Smooth muscle cell (in vitro differentiated cells): ENCODE data around the gene TMEM107. TPM values are rescaled to one million over a fixed set of nuclear protein-coding genes. Genes with fewer than 3 reads are reported as not detected.
A peak's percentile ranks its signal among the peaks of the same experiment; 100 is the strongest.

Source experiments
- DNase-seq: peaks from one replicate; lab custom pipeline; 2025; ENCODE audit not compliant: unreplicated experiment; lab: John Stamatoyannopoulos, UW
- H2AFZ ChIP-seq: fragments of 200-600 bp; sonication (generic); 2 replicates; pipeline ENCODE4 v1.6.0; 2016; ENCODE audit warnings: antibody characterized with exemption, low read depth, mild to moderate bottlenecking
- H3F3A ChIP-seq: fragments of 200-600 bp; sonication (generic); 2 replicates; pipeline ENCODE4 v1.6.0; 2017; ENCODE audit warnings: antibody characterized with exemption, low read depth
- H3K27ac ChIP-seq: fragments of 200-600 bp; sonication (generic); 2 replicates; pipeline ENCODE4 v1.5.1; 2016; ENCODE audit warnings: low read depth, mild to moderate bottlenecking
- H3K27me3 ChIP-seq: fragments of 200-600 bp; sonication (generic); 2 replicates; pipeline ENCODE4 v1.6.1; 2016; ENCODE audit warnings: low read depth, mild to moderate bottlenecking
- H3K36me3 ChIP-seq: fragments of 200-600 bp; sonication (generic); 2 replicates; pipeline ENCODE4 v1.5.1; 2016; ENCODE audit warnings: low read depth
- H3K4me1 ChIP-seq: fragments of 200-600 bp; sonication (generic); 2 replicates; pipeline ENCODE4 v1.5.1; 2016; ENCODE audit warnings: low read depth
- H3K4me2 ChIP-seq: fragments of 200-600 bp; sonication (generic); 2 replicates; pipeline ENCODE4 v1.6.0; 2016; ENCODE audit warnings: mild to moderate bottlenecking
- H3K4me3 ChIP-seq: fragments of 200-600 bp; sonication (generic); 2 replicates; pipeline ENCODE4 v1.5.1; 2016; ENCODE audit warnings: mild to moderate bottlenecking
- H3K79me2 ChIP-seq: fragments of 200-600 bp; sonication (generic); 2 replicates; pipeline ENCODE4 v1.6.0; 2016; ENCODE audit warnings: low read depth, mild to moderate bottlenecking
- H3K9ac ChIP-seq: fragments of 200-600 bp; sonication (generic); 2 replicates; pipeline ENCODE4 v1.6.0; 2016; ENCODE audit warnings: low read depth
- H3K9me3 ChIP-seq: fragments of 200-600 bp; sonication (generic); replicated peaks from 2 replicates; pipeline ENCODE4 v1.5.1; 2016; ENCODE audit warnings: low read depth
- H4K20me1 ChIP-seq: fragments of 200-600 bp; sonication (generic); 2 replicates; pipeline ENCODE4 v1.6.0; 2016; ENCODE audit warnings: low read depth
- CTCF ChIP-seq: fragments of 200-600 bp; sonication (generic); IDR thresholded peaks from 2 replicates; pipeline ENCODE4 v1.5.1; 2017; ENCODE audit warnings: borderline replicate concordance, mild to moderate bottlenecking, antibody characterized with exemption; ENCODE audit not compliant: insufficient read depth, poor library complexity, severe bottlenecking
- WGBS: methylation state at CpG from one replicate; pipeline ENCODE4 v1.1.7; 2016; ENCODE audit warnings: low lambda C conversion rate; 5-methylcytosine and 5-hydroxymethylcytosine counted together
- polyA plus RNA-seq: library from polyadenylated mRNA; unstranded; fragments of >200 nt; fragmentation: Nextera tagmentation; extraction: Ambion mirVana; gene quantifications from 2 replicates; pipeline ENCODE4 v1.2.1, GENCODE V29; 2016
- total RNA-seq: library from RNA; depleted of rRNA; stranded (reverse); fragments of >200 nt; gene quantifications from 2 replicates; pipeline ENCODE4 v1.2.3, GENCODE V29; 2014

TMEM107 gene
- total and polyA plus RNA-seq, 2 experiments from 2014 or later: 36.0 to 66.7 TPM

GRCh38 chr17:8204761-8205555 is 28.8 kb upstream of the TMEM107 start:
- 95% methylated on average over 19 of the region's 19 CpGs for WGBS
- H3K79me2 ChIP-seq: peaks cover 22% of the 10 kb centered on the region

GRCh38 chr17:8192070-8192815 is 16.1 kb upstream of the TMEM107 start:
- Histone ChIP-seq H3K27me3 (no peaks in the 10 kb centered on the region), H3K9ac (no peak overlapping the region), H3F3A (peaks cover 5% of the 10 kb centered on the region), H3K79me2 (no peaks in the 10 kb centered on the region), H3K27ac (peak overlapping the region; percentile 22), H3K9me3 (no peaks in the 10 kb centered on the region), H3K36me3 (no peaks in the 10 kb centered on the region), H3K4me1 (peaks cover 12% of the 10 kb centered on the region), H2AFZ (peak overlapping the region; percentile 83), H4K20me1 (peaks cover 15% of the 10 kb centered on the region), H3K4me3 (peak overlapping the region; percentile 31), H3K4me2 (peak overlapping the region; percentile 68)
- TF ChIP-seq CTCF: no peak
- DNase-seq: peak; percentile 3
- 29% methylated on average over 12 of the region's 12 CpGs for WGBS

More at GRCh38 chr17:8204761-8205555, 28.8 kb upstream of the TMEM107 start:
- peaks cover 8% of the 10 kb centered on the region for H3K4me1 ChIP-seq
- no peak overlapping the region for H3K9ac ChIP-seq
- no peak overlapping the region for H3K27ac ChIP-seq
- no peaks in the 10 kb centered on the region for H3K36me3 ChIP-seq
- DNase-seq: no peak
- no peak for TF ChIP-seq CTCF
- no peaks in the 10 kb centered on the region for H3F3A ChIP-seq
- H2AFZ ChIP-seq: no peak overlapping the region
- H4K20me1 ChIP-seq: no peaks in the 10 kb centered on the region
- H3K9me3 ChIP-seq: no peaks in the 10 kb centered on the region
- no peak overlapping the region for H3K4me2 ChIP-seq
- H3K27me3 ChIP-seq: no peaks in the 10 kb centered on the region
- no peak overlapping the region for H3K4me3 ChIP-seq

- H2AFZ ChIP-seq: peak overlapping the region; percentile 19
- peak overlapping the region; percentile 78 for H3K4me2 ChIP-seq
- H3K4me1 ChIP-seq: peaks cover 12% of the 10 kb centered on the region
- H3K9ac ChIP-seq: no peak overlapping the region
- H3F3A ChIP-seq: peaks cover 17% of the 10 kb centered on the region
- no peaks in the 10 kb centered on the region for H3K79me2 ChIP-seq
- WGBS: 42% methylated on average over 6 of the region's 6 CpGs
- peaks cover 19% of the 10 kb centered on the region for H4K20me1 ChIP-seq
- H3K27me3 ChIP-seq: no peaks in the 10 kb centered on the region
- TF ChIP-seq CTCF: no peak
- no peak overlapping the region for H3K27ac ChIP-seq
- DNase-seq: no peak
- no peaks in the 10 kb centered on the region for H3K9me3 ChIP-seq
- H3K4me3 ChIP-seq: peak overlapping the region; percentile 75
- H3K36me3 ChIP-seq: no peaks in the 10 kb centered on the region
Measured at GRCh38 chr17:8190506-8190905, 14.3 kb upstream of the TMEM107 start.
